Measurements from ENCODE around the gene IL1RAPL1. TPM values are rescaled to one million over a fixed set of nuclear protein-coding genes. Genes with fewer than 3 reads are reported as not detected.

Gene IL1RAPL1
- polyA plus RNA-seq, 1 donor from 2014 or later = not detected

- H3K36me3 ChIP-seq (ENCODE audit: insufficient read depth, low read length) = no peaks in the 10 kb centered on the region
- H3F3A ChIP-seq (ENCODE audit: insufficient read depth, low read length, poor library complexity, severe bottlenecking) = no peaks in the 10 kb centered on the region
- H4K20me1 ChIP-seq (ENCODE audit: insufficient read depth) = no peaks in the 10 kb centered on the region
- TF ChIP-seq, protein P1, sequence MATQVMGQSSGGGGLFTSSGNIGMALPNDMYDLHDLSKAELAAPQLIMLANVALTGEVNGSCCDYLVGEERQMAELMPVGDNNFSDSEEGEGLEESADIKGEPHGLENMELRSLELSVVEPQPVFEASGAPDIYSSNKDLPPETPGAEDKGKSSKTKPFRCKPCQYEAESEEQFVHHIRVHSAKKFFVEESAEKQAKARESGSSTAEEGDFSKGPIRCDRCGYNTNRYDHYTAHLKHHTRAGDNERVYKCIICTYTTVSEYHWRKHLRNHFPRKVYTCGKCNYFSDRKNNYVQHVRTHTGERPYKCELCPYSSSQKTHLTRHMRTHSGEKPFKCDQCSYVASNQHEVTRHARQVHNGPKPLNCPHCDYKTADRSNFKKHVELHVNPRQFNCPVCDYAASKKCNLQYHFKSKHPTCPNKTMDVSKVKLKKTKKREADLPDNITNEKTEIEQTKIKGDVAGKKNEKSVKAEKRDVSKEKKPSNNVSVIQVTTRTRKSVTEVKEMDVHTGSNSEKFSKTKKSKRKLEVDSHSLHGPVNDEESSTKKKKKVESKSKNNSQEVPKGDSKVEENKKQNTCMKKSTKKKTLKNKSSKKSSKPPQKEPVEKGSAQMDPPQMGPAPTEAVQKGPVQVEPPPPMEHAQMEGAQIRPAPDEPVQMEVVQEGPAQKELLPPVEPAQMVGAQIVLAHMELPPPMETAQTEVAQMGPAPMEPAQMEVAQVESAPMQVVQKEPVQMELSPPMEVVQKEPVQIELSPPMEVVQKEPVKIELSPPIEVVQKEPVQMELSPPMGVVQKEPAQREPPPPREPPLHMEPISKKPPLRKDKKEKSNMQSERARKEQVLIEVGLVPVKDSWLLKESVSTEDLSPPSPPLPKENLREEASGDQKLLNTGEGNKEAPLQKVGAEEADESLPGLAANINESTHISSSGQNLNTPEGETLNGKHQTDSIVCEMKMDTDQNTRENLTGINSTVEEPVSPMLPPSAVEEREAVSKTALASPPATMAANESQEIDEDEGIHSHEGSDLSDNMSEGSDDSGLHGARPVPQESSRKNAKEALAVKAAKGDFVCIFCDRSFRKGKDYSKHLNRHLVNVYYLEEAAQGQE (IDR thresholded peaks at IDR 0.05; ENCODE audit: borderline replicate concordance) = no peak
- no peak for TF ChIP-seq EP300 (conservative IDR thresholded peaks at IDR 0.05; ENCODE audit: poor library complexity, severe bottlenecking)
- no peak for TF ChIP-seq RAD21 (conservative IDR thresholded peaks at IDR 0.05)
- TF ChIP-seq TAF1 (IDR thresholded peaks at IDR 0.05; ENCODE audit: low read depth) = no peak
- no peak for TF ChIP-seq EZH2 (IDR thresholded peaks at IDR 0.05; ENCODE audit: borderline replicate concordance, insufficient read depth, low read length, poor library complexity, severe bottlenecking)
- no peak for TF ChIP-seq SMC3 (conservative IDR thresholded peaks at IDR 0.05; ENCODE audit: poor library complexity)
- TF ChIP-seq MXI1 (conservative IDR thresholded peaks at IDR 0.05; ENCODE audit: poor library complexity, severe bottlenecking) = no peak
- TF ChIP-seq, protein P2, sequence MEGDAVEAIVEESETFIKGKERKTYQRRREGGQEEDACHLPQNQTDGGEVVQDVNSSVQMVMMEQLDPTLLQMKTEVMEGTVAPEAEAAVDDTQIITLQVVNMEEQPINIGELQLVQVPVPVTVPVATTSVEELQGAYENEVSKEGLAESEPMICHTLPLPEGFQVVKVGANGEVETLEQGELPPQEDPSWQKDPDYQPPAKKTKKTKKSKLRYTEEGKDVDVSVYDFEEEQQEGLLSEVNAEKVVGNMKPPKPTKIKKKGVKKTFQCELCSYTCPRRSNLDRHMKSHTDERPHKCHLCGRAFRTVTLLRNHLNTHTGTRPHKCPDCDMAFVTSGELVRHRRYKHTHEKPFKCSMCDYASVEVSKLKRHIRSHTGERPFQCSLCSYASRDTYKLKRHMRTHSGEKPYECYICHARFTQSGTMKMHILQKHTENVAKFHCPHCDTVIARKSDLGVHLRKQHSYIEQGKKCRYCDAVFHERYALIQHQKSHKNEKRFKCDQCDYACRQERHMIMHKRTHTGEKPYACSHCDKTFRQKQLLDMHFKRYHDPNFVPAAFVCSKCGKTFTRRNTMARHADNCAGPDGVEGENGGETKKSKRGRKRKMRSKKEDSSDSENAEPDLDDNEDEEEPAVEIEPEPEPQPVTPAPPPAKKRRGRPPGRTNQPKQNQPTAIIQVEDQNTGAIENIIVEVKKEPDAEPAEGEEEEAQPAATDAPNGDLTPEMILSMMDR (IDR thresholded peaks at IDR 0.05; ENCODE audit: poor library complexity, severe bottlenecking) = no peak
- TF ChIP-seq POLR2AphosphoS5 (IDR thresholded peaks at IDR 0.05) = no peak
- no peak overlapping the region for H3K4me2 ChIP-seq (ENCODE audit: low read length)
- no peak overlapping the region for H2AFZ ChIP-seq (ENCODE audit: low read depth, low read length)
- no peak overlapping the region for H3K4me3 ChIP-seq (ENCODE audit: low read length)
- no peaks in the 10 kb centered on the region for H3K9me3 ChIP-seq (ENCODE audit: low read length)
- no peaks in the 10 kb centered on the region for H3K79me2 ChIP-seq (replicated peaks; ENCODE audit: insufficient read depth, low read length)
- H3K9me2 ChIP-seq (ENCODE audit: insufficient read depth, low read length) = no peaks in the 10 kb centered on the region
- no peak overlapping the region for H3K9ac ChIP-seq (ENCODE audit: low read length)
- no peaks in the 10 kb centered on the region for H3K27me3 ChIP-seq (ENCODE audit: insufficient read depth, low read depth, low read length)
- H3K27ac ChIP-seq (ENCODE audit: low read length) = no peak overlapping the region
Measured at GRCh38 chrX:29107231-29107630, 520.0 kb downstream of the IL1RAPL1 start.

DNA sequence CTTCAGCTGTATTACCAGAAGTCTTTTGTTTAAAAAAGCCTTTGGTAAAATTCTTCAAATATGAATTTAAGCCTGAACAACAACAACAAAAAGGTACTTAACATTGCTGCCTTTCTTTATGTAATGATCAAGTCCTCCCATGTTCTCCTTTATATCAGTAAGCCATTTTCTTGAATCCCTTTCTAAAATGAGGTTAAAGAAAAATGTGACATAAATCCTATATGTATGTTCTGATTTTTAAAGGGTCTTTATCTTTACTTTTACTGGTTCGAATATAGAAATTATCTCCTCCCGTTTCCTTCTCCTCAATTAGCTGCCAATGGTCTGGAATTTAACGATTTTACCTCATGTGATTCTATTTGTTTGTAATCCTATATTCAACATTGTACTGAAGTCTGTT lies 522.8 kb downstream of the IL1RAPL1 start:
- H4K20me1 ChIP-seq (ENCODE audit: insufficient read depth) = no peaks in the 10 kb centered on the region

More for the DNA sequence above, 522.8 kb downstream of the IL1RAPL1 start:
- H3K4me2 ChIP-seq (ENCODE audit: low read length) = no peak overlapping the region
- H3K27me3 ChIP-seq (ENCODE audit: insufficient read depth, low read depth, low read length) = no peaks in the 10 kb centered on the region
- H3K4me3 ChIP-seq (ENCODE audit: low read length) = no peak overlapping the region
- H3K9me3 ChIP-seq (ENCODE audit: low read length) = no peaks in the 10 kb centered on the region
- H2AFZ ChIP-seq (ENCODE audit: low read depth, low read length) = no peak overlapping the region
- H3K36me3 ChIP-seq (ENCODE audit: insufficient read depth, low read length) = no peaks in the 10 kb centered on the region
- no peaks in the 10 kb centered on the region for H3F3A ChIP-seq (ENCODE audit: insufficient read depth, low read length, poor library complexity, severe bottlenecking)
- H3K79me2 ChIP-seq (replicated peaks; ENCODE audit: insufficient read depth, low read length) = no peaks in the 10 kb centered on the region
- no peaks in the 10 kb centered on the region for H3K9me2 ChIP-seq (ENCODE audit: insufficient read depth, low read length)
- TF ChIP-seq POLR2AphosphoS5 (IDR thresholded peaks at IDR 0.05) (no peak), TAF1 (IDR thresholded peaks at IDR 0.05; ENCODE audit: low read depth) (no peak), RAD21 (conservative IDR thresholded peaks at IDR 0.05) (no peak), EZH2 (IDR thresholded peaks at IDR 0.05; ENCODE audit: borderline replicate concordance, insufficient read depth, low read length, poor library complexity, severe bottlenecking) (no peak), MXI1 (conservative IDR thresholded peaks at IDR 0.05; ENCODE audit: poor library complexity, severe bottlenecking) (no peak), SMC3 (conservative IDR thresholded peaks at IDR 0.05; ENCODE audit: poor library complexity) (no peak), EP300 (conservative IDR thresholded peaks at IDR 0.05; ENCODE audit: poor library complexity, severe bottlenecking) (no peak)
- TF ChIP-seq, protein P1 (IDR thresholded peaks at IDR 0.05; ENCODE audit: borderline replicate concordance) = no peak
- TF ChIP-seq, protein P2 (IDR thresholded peaks at IDR 0.05; ENCODE audit: poor library complexity, severe bottlenecking) = no peak
- no peak overlapping the region for H3K9ac ChIP-seq (ENCODE audit: low read length)
- no peak overlapping the region for H3K27ac ChIP-seq (ENCODE audit: low read length)
